ENCODE results near the gene ERBB4.

GRCh38 chr2:211623096-211623495 is 915.5 kb downstream of the ERBB4 start:
- TF ChIP-seq, protein P1, sequence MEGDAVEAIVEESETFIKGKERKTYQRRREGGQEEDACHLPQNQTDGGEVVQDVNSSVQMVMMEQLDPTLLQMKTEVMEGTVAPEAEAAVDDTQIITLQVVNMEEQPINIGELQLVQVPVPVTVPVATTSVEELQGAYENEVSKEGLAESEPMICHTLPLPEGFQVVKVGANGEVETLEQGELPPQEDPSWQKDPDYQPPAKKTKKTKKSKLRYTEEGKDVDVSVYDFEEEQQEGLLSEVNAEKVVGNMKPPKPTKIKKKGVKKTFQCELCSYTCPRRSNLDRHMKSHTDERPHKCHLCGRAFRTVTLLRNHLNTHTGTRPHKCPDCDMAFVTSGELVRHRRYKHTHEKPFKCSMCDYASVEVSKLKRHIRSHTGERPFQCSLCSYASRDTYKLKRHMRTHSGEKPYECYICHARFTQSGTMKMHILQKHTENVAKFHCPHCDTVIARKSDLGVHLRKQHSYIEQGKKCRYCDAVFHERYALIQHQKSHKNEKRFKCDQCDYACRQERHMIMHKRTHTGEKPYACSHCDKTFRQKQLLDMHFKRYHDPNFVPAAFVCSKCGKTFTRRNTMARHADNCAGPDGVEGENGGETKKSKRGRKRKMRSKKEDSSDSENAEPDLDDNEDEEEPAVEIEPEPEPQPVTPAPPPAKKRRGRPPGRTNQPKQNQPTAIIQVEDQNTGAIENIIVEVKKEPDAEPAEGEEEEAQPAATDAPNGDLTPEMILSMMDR (IDR thresholded peaks at IDR 0.05; ENCODE audit: low read length), result no peak
- TF ChIP-seq EZH2 (optimal IDR thresholded peaks at IDR 0.05; ENCODE audit: low read depth, low read length), result no peak

Data from MM.1S (cell line).